Stimulated activated effector memory CD8-positive, alpha-beta T cell treated with anti-CD3 and anti-CD28 coated beads, Interleukin-12 subunit alpha, Interleukin-12 subunit beta, amount 100 ng/mL, for 72 hours (primary cell): Measurements from ENCODE around the gene PLK2.

ENCODE experiments used
- ATAC-seq: fragments of 150-1000 bp; cut with Tn5 transposase; 2 replicates; pipeline ENCODE4 v1.10.0; 2021
- DNase-seq, 2 donors: peaks; one replicate each; pipeline ENCODE4 v3.0.0; 2021 to 2022; ENCODE audit warnings: low spot score in 2 of 2
- H3K27ac Mint-ChIP-seq: one replicate; pipeline ENCODE4 v1.8.0; 2022; ENCODE audit warnings: mild to moderate bottlenecking, mixed read lengths
- H3K36me3 Mint-ChIP-seq: one replicate; pipeline ENCODE4 v1.8.0; 2022; ENCODE audit warnings: mild to moderate bottlenecking, mixed read lengths
- H3K4me1 Mint-ChIP-seq: one replicate; pipeline ENCODE4 v1.8.0; 2022; ENCODE audit warnings: mixed read lengths
- H3K4me3 Mint-ChIP-seq: one replicate; pipeline ENCODE4 v1.8.0; 2022; ENCODE audit warnings: mild to moderate bottlenecking, mixed read lengths
- H3K9me3 Mint-ChIP-seq: one replicate; pipeline ENCODE4 v1.8.0; 2022; ENCODE audit warnings: mixed read lengths

Gene PLK2

DNA sequence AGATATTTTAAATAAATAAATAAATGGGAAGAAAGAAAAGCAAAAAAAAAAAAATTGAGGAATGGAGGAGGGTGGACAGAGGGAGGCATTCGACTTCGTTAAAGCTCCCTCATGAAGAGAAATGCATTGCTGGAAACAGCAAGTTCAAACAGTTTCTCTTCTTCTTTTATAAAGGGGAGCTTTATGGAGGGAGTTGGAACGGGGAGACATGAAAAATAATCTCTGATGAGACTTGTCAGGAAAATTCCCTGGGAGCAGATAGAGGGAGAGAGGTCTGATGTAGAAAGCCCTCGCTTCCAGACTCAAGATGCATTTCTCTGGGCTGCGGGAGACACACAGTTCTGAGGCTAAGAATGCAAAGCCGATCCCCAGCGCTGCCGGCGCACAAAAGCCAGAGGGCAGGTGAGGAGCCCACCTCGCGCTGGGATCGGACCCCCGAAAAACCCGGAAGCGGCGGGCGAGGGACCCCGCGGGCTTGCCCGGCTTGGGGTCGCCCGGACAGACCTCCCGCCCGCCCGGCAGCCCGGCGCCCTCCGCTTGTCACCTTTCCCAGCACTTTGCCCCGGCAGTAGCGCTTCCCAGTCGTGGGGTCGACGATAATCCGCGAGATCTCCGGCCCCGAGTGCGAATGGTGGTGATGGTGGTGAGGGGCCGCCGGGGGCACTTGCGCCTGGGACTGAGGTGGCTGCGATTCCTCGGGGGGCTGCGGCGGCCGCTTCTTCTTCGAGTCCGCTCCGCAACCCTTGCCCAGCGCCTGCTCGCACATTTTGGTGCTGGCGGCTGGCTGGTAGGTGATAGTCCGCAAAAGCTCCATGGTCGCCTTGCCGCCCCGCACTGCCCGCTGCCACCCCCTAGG, 512 bp downstream of the PLK2 start:
- H3K4me3 Mint-ChIP-seq, result peak overlapping the region; percentile 68
- ATAC-seq, result no peak
- H3K36me3 Mint-ChIP-seq, result peaks cover 6% of the 10 kb centered on the region
- H3K27ac Mint-ChIP-seq, result peak overlapping the region; percentile 71
- H3K9me3 Mint-ChIP-seq, result no peaks in the 10 kb centered on the region
- peaks cover 13% of the 10 kb centered on the region for H3K4me1 Mint-ChIP-seq
- peak in 1 of 2 donors; percentile 50 for DNase-seq

DNA sequence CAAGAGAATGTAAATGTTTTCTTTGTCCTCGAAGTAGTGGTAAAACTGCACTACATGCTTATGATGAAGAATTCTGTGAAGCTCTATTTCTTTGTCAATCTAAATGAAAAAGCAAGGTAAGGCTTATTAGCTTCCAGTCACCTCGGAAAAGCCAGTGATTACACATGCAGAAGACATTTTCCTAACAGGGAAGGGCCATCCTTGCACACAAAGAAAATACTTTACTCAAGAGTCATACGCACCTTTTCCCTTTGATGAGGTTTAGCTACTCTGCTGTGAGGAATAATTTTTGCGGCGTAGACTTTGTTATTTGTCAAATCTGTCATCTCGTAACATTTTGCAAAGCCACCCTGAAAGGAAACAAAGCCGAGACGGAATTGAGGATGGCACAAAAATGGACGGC, 1.1 kb downstream of the PLK2 start:
- no peak overlapping the region for H3K27ac Mint-ChIP-seq
- H3K9me3 Mint-ChIP-seq, result no peaks in the 10 kb centered on the region
- H3K36me3 Mint-ChIP-seq, result peaks cover 6% of the 10 kb centered on the region
- ATAC-seq, result no peak
- H3K4me3 Mint-ChIP-seq, result peak overlapping the region; percentile 68
- DNase-seq, result no peak
- peaks cover 13% of the 10 kb centered on the region for H3K4me1 Mint-ChIP-seq

GRCh38 chr5:58458141-58458742, 1.6 kb downstream of the PLK2 start:
- Mint-ChIP-seq H3K27ac (no peak overlapping the region), H3K36me3 (peaks cover 6% of the 10 kb centered on the region), H3K9me3 (no peaks in the 10 kb centered on the region), H3K4me3 (peak overlapping the region; percentile 68), H3K4me1 (peaks cover 13% of the 10 kb centered on the region)
- no peak for DNase-seq
- no peak for ATAC-seq

DNA sequence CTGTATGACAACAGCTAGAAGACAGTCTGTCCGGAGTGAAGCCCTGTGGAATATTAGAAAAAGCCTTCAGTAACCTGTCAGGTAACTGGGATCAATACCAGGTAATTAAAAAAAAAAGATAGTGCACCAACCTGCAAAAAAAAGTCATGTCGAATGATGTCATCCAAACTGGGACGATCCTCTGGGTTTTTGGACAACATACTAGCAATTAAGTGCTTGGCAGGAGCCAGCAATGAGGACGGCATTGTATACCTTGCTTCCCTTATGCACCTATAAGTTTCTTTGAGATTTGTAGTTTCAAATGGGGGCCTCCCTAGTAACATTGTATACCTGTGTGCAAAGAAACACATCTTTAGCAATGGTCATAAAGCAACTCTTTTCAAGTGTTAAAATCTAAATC, 2.8 kb downstream of the PLK2 start:
- H3K36me3 Mint-ChIP-seq, result peaks cover 6% of the 10 kb centered on the region
- no peak overlapping the region for H3K4me3 Mint-ChIP-seq
- H3K27ac Mint-ChIP-seq, result no peak overlapping the region
- H3K9me3 Mint-ChIP-seq, result no peaks in the 10 kb centered on the region
- DNase-seq (no peak), ATAC-seq (no peak)
- H3K4me1 Mint-ChIP-seq, result peaks cover 13% of the 10 kb centered on the region

- DNase-seq (no peak), ATAC-seq (no peak)
- Mint-ChIP-seq H3K4me1 (peaks cover 13% of the 10 kb centered on the region), H3K27ac (no peak overlapping the region), H3K36me3 (peaks cover 6% of the 10 kb centered on the region), H3K9me3 (no peaks in the 10 kb centered on the region), H3K4me3 (no peak overlapping the region)
Measured at GRCh38 chr5:58456486-58456885, 3.4 kb downstream of the PLK2 start.

DNA sequence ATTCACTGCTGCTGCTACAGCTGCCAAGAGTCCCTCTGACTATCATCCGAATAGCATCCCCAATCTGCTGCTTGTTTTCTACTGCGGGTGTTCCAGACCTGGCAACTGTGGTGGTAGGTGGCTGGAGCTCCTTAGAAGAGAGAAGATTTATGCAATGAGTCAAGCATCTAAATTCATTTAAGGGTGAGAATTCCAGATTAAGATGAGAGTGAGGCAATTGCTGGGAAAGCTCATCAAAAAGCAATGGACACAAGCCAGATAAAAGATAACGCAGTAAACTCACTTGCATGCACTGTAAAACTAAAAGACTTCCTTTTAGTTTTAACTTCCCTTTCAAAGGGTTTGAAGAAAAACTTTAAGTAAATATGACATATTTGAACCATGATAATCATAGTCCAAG, 3.9 kb downstream of the PLK2 start:
- peaks cover 6% of the 10 kb centered on the region for H3K36me3 Mint-ChIP-seq
- no peak overlapping the region for H3K27ac Mint-ChIP-seq
- H3K4me1 Mint-ChIP-seq, result peaks cover 9% of the 10 kb centered on the region
- H3K9me3 Mint-ChIP-seq, result no peaks in the 10 kb centered on the region
- H3K4me3 Mint-ChIP-seq, result no peak overlapping the region
- DNase-seq (no peak), ATAC-seq (no peak)

GRCh38 chr5:58455480-58455879, 4.4 kb downstream of the PLK2 start:
- H3K36me3 Mint-ChIP-seq, result peaks cover 6% of the 10 kb centered on the region
- no peaks in the 10 kb centered on the region for H3K9me3 Mint-ChIP-seq
- H3K27ac Mint-ChIP-seq, result no peak overlapping the region
- DNase-seq (no peak), ATAC-seq (no peak)
- H3K4me3 Mint-ChIP-seq, result no peak overlapping the region
- H3K4me1 Mint-ChIP-seq, result peaks cover 4% of the 10 kb centered on the region

DNA sequence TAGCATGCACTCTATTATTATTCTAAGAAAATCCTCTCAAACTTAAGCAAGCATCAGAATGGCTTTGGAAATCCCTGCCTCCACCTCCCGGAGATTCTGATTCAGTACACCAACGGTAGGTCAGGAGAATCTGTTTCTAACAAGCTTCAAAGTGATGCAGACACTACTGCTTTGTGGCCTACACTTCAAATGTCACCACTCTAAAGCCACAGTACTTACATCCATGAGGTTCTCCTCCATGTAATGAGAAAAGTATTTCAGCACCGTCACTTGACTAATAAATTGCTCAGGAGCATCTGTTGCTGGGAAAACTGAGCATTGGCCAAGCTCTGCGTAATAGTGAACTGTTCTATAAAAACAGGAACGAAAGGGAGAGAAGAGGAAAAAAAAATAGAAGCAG, 4.8 kb downstream of the PLK2 start:
- H3K4me3 Mint-ChIP-seq, result no peak overlapping the region
- H3K9me3 Mint-ChIP-seq, result no peaks in the 10 kb centered on the region
- H3K27ac Mint-ChIP-seq, result no peak overlapping the region
- DNase-seq, result no peak
- no peak for ATAC-seq
- H3K36me3 Mint-ChIP-seq, result peaks cover 6% of the 10 kb centered on the region
- H3K4me1 Mint-ChIP-seq, result peaks cover 4% of the 10 kb centered on the region

DNA sequence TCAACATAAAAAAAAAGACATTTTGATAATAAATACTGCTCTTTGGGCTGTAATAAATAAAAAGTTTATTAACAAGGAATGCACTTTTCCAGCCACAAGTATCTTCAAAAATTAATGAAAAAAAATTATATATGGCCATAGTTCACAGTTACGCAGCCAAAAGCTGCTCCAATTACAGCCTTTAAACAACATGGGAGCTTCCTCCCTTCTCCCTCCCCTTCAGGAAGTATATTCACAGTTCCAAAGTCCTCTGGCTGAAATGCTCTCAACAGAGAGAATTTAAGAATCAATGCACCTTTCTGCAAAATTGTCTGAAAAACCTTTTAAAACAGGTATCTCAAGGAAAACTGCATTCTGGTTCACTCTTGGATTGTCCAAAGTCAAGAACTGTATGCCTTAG, 5.9 kb downstream of the PLK2 start:
- Mint-ChIP-seq H3K9me3 (no peaks in the 10 kb centered on the region), H3K4me1 (peaks cover 4% of the 10 kb centered on the region), H3K36me3 (peaks cover 6% of the 10 kb centered on the region), H3K4me3 (no peak overlapping the region), H3K27ac (no peak overlapping the region)
- DNase-seq (no peak), ATAC-seq (no peak)

DNA sequence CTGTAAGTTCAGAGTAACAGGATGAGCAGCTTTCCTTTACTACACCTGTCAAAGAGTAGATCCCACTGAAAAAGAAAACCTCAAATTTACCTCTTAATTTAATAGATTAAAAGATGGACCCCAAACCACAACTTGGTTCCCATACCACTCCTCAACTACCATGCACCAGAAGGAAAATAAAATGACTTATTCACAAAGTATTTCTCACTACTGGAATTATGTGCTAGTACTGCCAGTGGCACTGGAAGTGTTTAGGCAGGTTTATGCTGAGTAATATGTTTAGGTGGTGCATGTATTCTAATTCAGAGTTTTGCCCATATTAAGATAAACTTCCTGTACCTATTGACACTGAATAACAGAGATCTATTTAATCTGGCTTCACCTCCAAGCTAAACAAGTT, 6.6 kb downstream of the PLK2 start:
- ATAC-seq (no peak), DNase-seq (no peak)
- H3K4me1 Mint-ChIP-seq, result no peaks in the 10 kb centered on the region
- no peaks in the 10 kb centered on the region for H3K9me3 Mint-ChIP-seq
- peaks cover 6% of the 10 kb centered on the region for H3K36me3 Mint-ChIP-seq
- no peak overlapping the region for H3K27ac Mint-ChIP-seq
- no peak overlapping the region for H3K4me3 Mint-ChIP-seq

DNA sequence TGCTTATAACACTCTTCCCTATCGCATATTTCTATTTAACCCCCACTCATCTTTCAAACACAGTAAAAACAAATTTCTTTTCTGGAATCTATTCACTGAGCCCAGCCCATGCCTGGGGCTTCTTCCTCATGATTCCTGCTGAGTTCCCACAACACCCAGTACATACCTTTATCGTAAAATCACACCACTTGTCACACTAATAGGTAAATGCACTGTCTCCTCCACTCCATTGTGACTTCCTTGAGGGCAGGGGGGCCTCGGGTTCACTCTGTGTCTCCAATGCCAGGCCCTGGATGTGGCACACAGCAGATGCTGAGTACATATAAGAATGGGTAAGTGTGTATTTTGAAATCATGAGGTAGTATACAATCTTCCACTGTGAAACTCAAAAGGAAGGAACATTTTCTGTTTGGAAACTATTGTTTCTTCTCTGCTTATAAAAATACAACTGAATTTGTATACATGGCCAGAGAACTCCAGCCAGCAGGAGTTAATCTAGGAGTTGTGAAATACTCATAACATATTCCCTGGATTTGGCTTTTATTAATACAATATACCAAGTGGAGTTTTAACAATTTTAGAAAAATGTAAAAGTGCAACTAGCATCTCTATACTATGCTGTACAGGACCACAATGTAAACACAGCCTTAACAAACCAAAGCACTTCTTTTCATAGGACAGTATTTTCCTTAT, 7.2 kb downstream of the PLK2 start:
- Mint-ChIP-seq H3K9me3 (no peaks in the 10 kb centered on the region), H3K4me1 (no peaks in the 10 kb centered on the region), H3K27ac (no peak overlapping the region), H3K36me3 (peaks cover under 1% of the 10 kb centered on the region), H3K4me3 (no peak overlapping the region)
- ATAC-seq (no peak), DNase-seq (no peak)

DNA sequence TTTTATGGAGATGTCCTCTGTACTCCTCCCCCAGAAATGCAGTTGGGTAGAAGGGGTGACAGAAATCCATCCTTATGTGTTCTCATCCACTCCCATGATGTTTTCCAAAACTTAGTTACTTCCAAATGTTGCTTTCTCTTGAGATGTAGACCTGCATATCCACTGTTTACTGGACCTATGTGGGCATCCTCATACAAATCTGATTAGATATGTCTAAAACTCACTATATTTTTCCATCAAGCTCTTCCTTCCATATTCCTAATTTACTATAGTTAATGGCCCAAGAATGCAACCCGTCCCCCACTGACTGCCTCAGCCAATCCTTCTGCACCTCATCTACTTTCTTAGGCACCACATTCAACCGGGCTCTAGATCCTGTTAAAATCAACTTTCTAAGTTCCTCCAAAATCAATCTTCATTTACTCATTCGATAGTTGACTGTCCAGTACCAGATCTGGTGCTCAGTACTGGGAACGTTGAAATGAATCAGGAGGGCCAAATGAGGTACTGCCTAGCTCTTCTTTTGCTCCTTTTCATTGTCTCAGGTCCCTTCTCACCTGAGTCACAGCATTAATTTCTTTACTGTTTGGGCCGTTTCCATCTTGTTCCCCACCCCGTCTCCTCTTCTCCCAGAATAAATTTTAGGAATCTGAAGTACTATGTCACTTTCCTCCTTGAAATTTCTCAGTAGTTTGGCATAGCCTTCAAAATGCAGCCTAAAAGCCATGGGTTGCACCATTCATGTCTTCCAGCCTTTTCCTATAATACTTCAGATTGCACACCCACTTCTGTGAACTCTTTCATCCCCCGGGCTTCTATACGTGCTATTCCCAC, 7.9 kb downstream of the PLK2 start:
- Mint-ChIP-seq H3K27ac (no peak overlapping the region), H3K36me3 (no peaks in the 10 kb centered on the region)

DNA sequence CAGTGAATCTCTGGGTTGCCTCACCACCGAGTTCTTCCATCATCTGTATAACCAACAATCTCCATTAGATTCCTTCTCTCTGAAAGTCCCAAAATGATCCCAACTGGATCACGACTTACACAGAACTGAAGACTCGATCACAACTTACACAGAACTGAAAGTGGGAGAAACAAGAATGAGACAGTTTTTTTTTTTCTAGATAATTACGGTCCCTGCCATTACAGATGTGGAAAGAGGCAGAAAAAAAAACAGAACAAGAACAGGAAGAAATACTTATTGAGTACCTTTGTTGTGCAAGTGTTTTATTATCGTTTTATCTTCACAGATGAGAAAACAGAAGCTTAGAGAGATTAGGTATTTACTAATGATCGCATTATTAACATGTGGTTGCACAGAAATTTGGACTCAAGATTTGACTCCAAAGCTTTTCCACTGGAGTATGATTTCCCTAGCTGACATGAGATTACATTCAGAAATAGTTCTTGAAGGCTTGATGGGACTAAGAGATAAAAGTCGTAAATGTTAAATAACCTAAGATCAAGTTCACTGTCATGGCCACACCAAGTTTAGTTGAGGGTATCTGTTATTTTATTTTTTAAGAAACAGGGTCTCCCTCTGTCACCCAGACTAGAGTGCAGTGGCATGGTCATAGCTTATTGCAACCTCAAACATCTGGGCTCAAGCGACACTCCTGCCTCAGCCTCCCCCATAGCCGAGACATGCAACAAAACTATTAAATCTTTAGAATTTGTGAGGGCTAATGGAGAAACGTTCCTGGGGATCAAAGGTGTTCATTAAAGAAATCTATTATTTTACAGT, 8.9 kb downstream of the PLK2 start:
- DNase-seq, result no peak
- H3K27ac Mint-ChIP-seq, result no peak overlapping the region
- no peaks in the 10 kb centered on the region for H3K4me1 Mint-ChIP-seq
- no peak for ATAC-seq
- H3K9me3 Mint-ChIP-seq, result no peaks in the 10 kb centered on the region
- H3K36me3 Mint-ChIP-seq, result no peaks in the 10 kb centered on the region
- H3K4me3 Mint-ChIP-seq, result no peak overlapping the region

More for the DNA sequence above, 7.9 kb downstream of the PLK2 start:
- ATAC-seq (no peak), DNase-seq (no peak)
- Mint-ChIP-seq H3K4me3 (no peak overlapping the region), H3K4me1 (no peaks in the 10 kb centered on the region), H3K9me3 (no peaks in the 10 kb centered on the region)

- ATAC-seq, result no peak
- DNase-seq, result no peak
- no peaks in the 10 kb centered on the region for H3K36me3 Mint-ChIP-seq
- no peak overlapping the region for H3K27ac Mint-ChIP-seq
- no peaks in the 10 kb centered on the region for H3K4me1 Mint-ChIP-seq
- H3K4me3 Mint-ChIP-seq, result no peak overlapping the region
- no peaks in the 10 kb centered on the region for H3K9me3 Mint-ChIP-seq
Measured at GRCh38 chr5:58450018-58450417, 9.9 kb downstream of the PLK2 start.
